Dendritic cell treated with granulocyte-macrophage colony-stimulating factor and Interleukin-4, amounts not matched to agents 40 ng/mL and 50 ng/mL, for 4 days (primary cell): ENCODE results near the gene RGS7.
"Not testable (repeated sequence)": the region's sequence is repeated elsewhere in the genome, so short reads cannot be mapped to it uniquely, and the experiment has no call there.

ENCODE experiments used
- H3K27ac Mint-ChIP-seq: one replicate; pipeline ENCODE4 v1.8.0; 2022; ENCODE audit warnings: mild to moderate bottlenecking, mixed read lengths
- H3K27me3 Mint-ChIP-seq: one replicate; pipeline ENCODE4 v1.8.0; 2022; ENCODE audit warnings: mild to moderate bottlenecking, mixed read lengths
- H3K36me3 Mint-ChIP-seq: one replicate; pipeline ENCODE4 v1.8.0; 2022; ENCODE audit warnings: low read depth, mixed read lengths
- H3K4me1 Mint-ChIP-seq: one replicate; pipeline ENCODE4 v1.8.0; 2022; ENCODE audit warnings: low read depth, mixed read lengths
- H3K4me3 Mint-ChIP-seq: one replicate; pipeline ENCODE4 v1.8.0; 2022; ENCODE audit warnings: mild to moderate bottlenecking, moderate library complexity, mixed read lengths
- H3K9me3 Mint-ChIP-seq: one replicate; pipeline ENCODE4 v1.8.0; 2022; ENCODE audit warnings: mixed read lengths
- intact Hi-C: fragments of 100-400 bp; cut with micrococcal nuclease; formaldehyde crosslinking; loops from one replicate; pipeline ENCODE4 v1.15.0; 2022

Gene RGS7

GRCh38 chr1:241311056-241311746, 45.8 kb downstream of the RGS7 start:
- Mint-ChIP-seq H3K27me3 (no peaks in the 10 kb centered on the region), H3K27ac (no peak overlapping the region), H3K36me3 (no peaks in the 10 kb centered on the region), H3K4me1 (no peaks in the 10 kb centered on the region), H3K9me3 (no peaks in the 10 kb centered on the region), H3K4me3 (no peak overlapping the region)
- intact Hi-C loops = no loop called here

DNA sequence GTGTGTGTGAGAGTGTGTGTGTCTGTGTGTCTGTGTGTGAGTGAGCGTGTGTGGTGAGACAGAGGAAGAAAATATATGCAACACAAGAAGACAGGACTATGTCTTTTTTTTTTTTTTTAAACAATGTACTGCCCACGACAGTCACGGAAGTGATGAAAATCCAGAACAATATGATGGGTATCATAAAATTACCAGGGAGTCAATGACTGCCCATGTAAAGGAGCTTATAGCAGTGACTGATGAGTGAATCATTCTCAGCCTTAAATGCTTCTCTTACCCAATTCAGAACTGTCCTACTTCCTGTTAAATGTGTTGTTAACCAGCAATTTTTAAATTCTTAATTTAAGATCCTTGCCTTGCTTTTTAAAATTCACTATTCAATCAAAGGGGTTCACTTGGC, 46.6 kb downstream of the RGS7 start:
- Mint-ChIP-seq H3K27me3 (no peaks in the 10 kb centered on the region), H3K27ac (no peak overlapping the region), H3K4me1 (no peaks in the 10 kb centered on the region), H3K9me3 (no peaks in the 10 kb centered on the region), H3K4me3 (no peak overlapping the region), H3K36me3 (no peaks in the 10 kb centered on the region)
- intact Hi-C loops = no loop called here

DNA sequence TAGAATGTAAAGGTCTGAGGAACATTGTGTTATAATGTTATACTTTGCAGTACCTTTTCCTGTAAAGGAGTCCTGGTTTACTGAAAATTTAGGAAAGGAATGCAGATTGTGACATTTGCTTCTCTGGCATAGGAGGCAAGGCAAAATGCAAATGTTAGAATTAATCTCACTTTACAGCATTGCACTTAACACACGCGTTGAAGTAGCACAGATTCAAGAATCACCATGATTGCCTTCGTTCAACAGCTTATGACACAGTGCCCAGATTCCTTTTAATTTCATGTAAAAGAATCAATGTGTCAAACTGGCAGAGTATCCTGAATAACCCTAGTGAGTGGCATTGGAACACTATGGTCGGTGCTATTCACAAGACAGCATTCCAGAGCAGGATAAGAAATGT, 47.4 kb downstream of the RGS7 start:
- no peaks in the 10 kb centered on the region for H3K4me1 Mint-ChIP-seq
- no peak overlapping the region for H3K4me3 Mint-ChIP-seq
- intact Hi-C loops = no loop called here
- H3K36me3 Mint-ChIP-seq = no peaks in the 10 kb centered on the region
- H3K27ac Mint-ChIP-seq = no peak overlapping the region
- H3K27me3 Mint-ChIP-seq = no peaks in the 10 kb centered on the region
- no peaks in the 10 kb centered on the region for H3K9me3 Mint-ChIP-seq

- Mint-ChIP-seq H3K27ac (no peak overlapping the region), H3K36me3 (no peaks in the 10 kb centered on the region), H3K9me3 (peaks cover 2% of the 10 kb centered on the region), H3K27me3 (no peaks in the 10 kb centered on the region), H3K4me3 (no peak overlapping the region), H3K4me1 (no peaks in the 10 kb centered on the region)
- intact Hi-C loops = no loop called here
These were observed 48.5 kb downstream of the RGS7 start for GRCh38 chr1:241308471-241308870.

- Mint-ChIP-seq H3K4me1 (no peaks in the 10 kb centered on the region), H3K36me3 (no peaks in the 10 kb centered on the region), H3K27ac (no peak overlapping the region), H3K27me3 (no peaks in the 10 kb centered on the region), H3K4me3 (no peak overlapping the region), H3K9me3 (peaks cover 6% of the 10 kb centered on the region)
- intact Hi-C loops = no loop called here
These were observed 49.0 kb downstream of the RGS7 start for GRCh38 chr1:241308011-241308410.

GRCh38 chr1:241306125-241306790, 50.7 kb downstream of the RGS7 start:
- H3K27ac Mint-ChIP-seq = no peak overlapping the region

GRCh38 chr1:241302024-241302423, 55.0 kb downstream of the RGS7 start:
- intact Hi-C loops, H3K4me1 Mint-ChIP-seq, H3K4me3 Mint-ChIP-seq, H3K27ac Mint-ChIP-seq, H3K27me3 Mint-ChIP-seq, H3K36me3 Mint-ChIP-seq: not testable (repeated sequence)
- peaks cover 18% of the 10 kb centered on the region for H3K9me3 Mint-ChIP-seq

More at GRCh38 chr1:241306125-241306790, 50.7 kb downstream of the RGS7 start:
- H3K27me3 Mint-ChIP-seq = no peaks in the 10 kb centered on the region
- H3K9me3 Mint-ChIP-seq = peaks cover 18% of the 10 kb centered on the region
- H3K4me3 Mint-ChIP-seq = no peak overlapping the region
- H3K4me1 Mint-ChIP-seq = no peaks in the 10 kb centered on the region
- H3K36me3 Mint-ChIP-seq = no peaks in the 10 kb centered on the region
- intact Hi-C loops = no loop called here

DNA sequence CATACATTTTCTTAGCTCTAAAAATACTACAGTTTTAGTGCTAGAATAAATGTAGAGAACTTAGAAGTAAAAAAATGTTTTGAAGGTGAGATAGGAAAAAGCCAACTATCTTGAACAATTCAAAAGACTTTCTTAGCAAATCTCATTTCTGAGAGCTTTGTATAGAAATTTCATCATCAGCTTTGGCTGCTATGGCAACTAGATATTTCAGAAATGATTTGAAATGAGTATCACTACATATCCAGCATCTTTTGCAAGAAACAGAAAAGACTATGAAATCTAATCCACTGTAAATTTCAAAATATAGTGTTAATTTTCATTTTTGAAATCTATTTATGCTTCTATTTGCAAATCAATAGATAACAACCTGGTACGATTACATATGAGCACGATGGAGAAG, 57.7 kb downstream of the RGS7 start:
- no peak overlapping the region for H3K4me3 Mint-ChIP-seq
- H3K9me3 Mint-ChIP-seq = peaks cover 27% of the 10 kb centered on the region

DNA sequence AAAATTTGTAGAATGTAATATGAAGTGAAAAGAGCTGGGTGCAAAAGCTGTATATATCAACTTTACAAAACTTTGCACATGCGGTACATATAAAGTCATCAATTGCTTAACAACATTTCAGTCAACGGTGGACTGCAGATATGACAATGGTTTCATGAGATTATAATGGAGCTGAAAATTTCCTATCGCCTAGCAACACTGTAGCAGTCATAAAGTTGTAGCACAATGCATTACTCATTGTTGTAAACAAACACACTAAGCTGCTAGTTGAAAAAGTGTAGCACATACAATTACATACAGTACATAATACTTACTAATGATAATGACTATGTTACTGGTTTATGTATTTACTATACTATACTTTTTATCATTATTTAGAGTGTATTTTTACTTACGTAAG, 64.0 kb downstream of the RGS7 start:
- intact Hi-C loops = no loop called here
- no peaks in the 10 kb centered on the region for H3K27me3 Mint-ChIP-seq

More for the DNA sequence above, 57.7 kb downstream of the RGS7 start:
- intact Hi-C loops = no loop called here
- Mint-ChIP-seq H3K36me3 (no peaks in the 10 kb centered on the region), H3K4me1 (no peaks in the 10 kb centered on the region), H3K27ac (no peak overlapping the region), H3K27me3 (no peaks in the 10 kb centered on the region)

GRCh38 chr1:241291548-241291947, 65.5 kb downstream of the RGS7 start:
- intact Hi-C loops, H3K36me3 Mint-ChIP-seq, H3K27ac Mint-ChIP-seq, H3K4me3 Mint-ChIP-seq, H3K27me3 Mint-ChIP-seq, H3K4me1 Mint-ChIP-seq: not testable (repeated sequence)
- peaks cover 43% of the 10 kb centered on the region for H3K9me3 Mint-ChIP-seq

More for the DNA sequence above, 64.0 kb downstream of the RGS7 start:
- Mint-ChIP-seq H3K4me3 (no peak overlapping the region), H3K9me3 (peaks cover 29% of the 10 kb centered on the region), H3K36me3 (no peaks in the 10 kb centered on the region), H3K27ac (no peak overlapping the region), H3K4me1 (no peaks in the 10 kb centered on the region)

- Mint-ChIP-seq H3K27ac (no peak overlapping the region), H3K9me3 (peaks cover 72% of the 10 kb centered on the region), H3K4me1 (no peaks in the 10 kb centered on the region), H3K36me3 (no peaks in the 10 kb centered on the region), H3K27me3 (no peaks in the 10 kb centered on the region), H3K4me3 (no peak overlapping the region)
- intact Hi-C loops = no loop called here
These were observed 70.5 kb downstream of the RGS7 start for GRCh38 chr1:241286486-241286885.

- no peaks in the 10 kb centered on the region for H3K27me3 Mint-ChIP-seq
- no peak overlapping the region for H3K27ac Mint-ChIP-seq
- no peaks in the 10 kb centered on the region for H3K36me3 Mint-ChIP-seq
- intact Hi-C loops = no loop called here
- peaks cover 66% of the 10 kb centered on the region for H3K9me3 Mint-ChIP-seq
- no peaks in the 10 kb centered on the region for H3K4me1 Mint-ChIP-seq
- H3K4me3 Mint-ChIP-seq = no peak overlapping the region
These were observed 80.6 kb downstream of the RGS7 start for GRCh38 chr1:241276391-241276790.

DNA sequence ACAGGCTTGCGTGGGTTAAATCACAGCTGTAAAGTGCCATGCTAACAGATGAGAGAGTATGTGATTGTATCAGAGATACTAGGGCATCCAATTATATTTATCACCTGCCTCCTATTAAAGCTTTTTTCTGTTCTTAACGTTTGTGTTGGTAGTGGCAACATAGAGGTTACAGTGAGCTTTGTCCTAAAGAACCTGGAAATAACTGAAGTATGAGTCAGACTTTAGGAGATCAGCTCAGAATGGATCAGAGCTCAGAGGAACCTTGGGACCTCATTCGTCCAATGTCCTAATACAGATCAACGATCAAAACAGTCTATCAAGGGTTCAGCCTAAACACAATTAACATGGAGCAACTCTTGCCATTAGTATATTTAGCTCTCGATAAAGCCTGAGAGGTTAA, 81.0 kb downstream of the RGS7 start:
- Mint-ChIP-seq H3K9me3 (peaks cover 70% of the 10 kb centered on the region), H3K27ac (no peak overlapping the region), H3K4me3 (no peak overlapping the region), H3K36me3 (no peaks in the 10 kb centered on the region), H3K4me1 (no peaks in the 10 kb centered on the region), H3K27me3 (no peaks in the 10 kb centered on the region)
- intact Hi-C loops = no loop called here

DNA sequence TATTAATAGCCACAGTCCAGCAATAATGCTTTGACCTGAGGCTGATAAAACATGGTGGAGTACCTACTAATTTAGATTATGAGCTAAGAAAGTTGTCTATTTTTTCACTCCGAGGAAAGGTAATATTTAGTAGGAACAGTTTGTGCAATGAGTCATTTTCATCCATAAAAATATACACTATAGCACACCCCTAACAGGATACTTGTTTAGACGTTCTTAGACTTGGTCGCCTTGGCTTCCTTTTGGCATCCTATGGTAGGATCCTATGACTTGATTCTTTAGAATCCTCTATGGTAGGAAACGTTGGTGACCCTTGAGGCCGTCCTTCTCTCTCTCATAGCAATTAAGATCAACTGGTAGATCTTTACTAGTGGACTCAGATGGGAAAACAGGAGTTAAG, 81.8 kb downstream of the RGS7 start:
- Mint-ChIP-seq H3K36me3 (no peaks in the 10 kb centered on the region), H3K27ac (no peak overlapping the region), H3K9me3 (peaks cover 72% of the 10 kb centered on the region), H3K4me3 (no peak overlapping the region), H3K4me1 (no peaks in the 10 kb centered on the region), H3K27me3 (no peaks in the 10 kb centered on the region)
- intact Hi-C loops = no loop called here

GRCh38 chr1:241274693-241275092, 82.3 kb downstream of the RGS7 start:
- Mint-ChIP-seq H3K9me3 (peaks cover 74% of the 10 kb centered on the region), H3K27me3 (no peaks in the 10 kb centered on the region), H3K27ac (no peak overlapping the region), H3K4me3 (no peak overlapping the region), H3K4me1 (no peaks in the 10 kb centered on the region), H3K36me3 (no peaks in the 10 kb centered on the region)
- intact Hi-C loops = no loop called here
